ENCODE measurements around the gene NAA25.

The NAA25 gene

DNA sequence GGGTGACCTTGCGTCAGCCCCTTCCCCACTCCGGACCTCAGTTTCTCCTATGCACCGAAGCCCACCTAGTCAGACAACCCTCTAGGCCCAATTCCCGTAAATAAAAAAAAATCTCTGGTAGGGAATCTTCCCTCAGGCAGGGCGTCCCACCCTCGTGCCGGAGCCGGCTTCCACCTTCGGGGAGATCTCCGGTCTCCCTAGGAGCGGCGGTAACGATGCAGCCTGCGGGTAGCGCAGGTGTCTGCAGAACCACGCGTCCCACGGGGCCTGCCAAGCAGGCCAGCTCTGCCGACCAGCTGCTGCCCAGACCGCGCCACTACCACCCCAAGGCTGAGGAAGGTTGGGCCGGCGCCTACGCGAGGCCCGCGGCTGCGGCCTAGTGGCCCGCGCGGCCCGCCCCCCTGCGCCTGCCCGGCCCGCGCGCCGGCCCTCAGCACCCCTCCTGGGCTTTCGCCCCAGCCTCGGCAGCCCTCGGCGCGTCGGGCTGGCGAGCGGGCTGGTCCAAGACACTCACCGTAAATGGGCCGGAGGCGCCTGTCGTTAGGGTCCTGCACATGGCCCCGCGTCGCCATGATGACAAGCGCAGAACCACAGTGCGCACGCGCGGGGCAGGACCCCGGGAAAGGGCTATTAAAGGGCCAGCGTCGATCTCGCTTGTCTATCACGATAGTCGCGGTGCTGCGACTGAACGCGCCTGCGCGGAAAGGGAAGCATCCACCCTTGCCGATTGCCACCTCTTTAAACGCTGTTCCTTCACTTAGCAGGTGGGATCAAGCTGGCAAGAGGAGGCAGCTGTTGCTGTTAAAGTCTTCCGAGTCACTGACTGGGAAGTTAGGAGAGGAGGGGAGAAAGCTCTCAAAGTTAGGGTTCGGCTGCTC lies at the start of gene NAA25:
Gene NAA25 (minus strand): TSS at position 582 of the 878 bp plus-strand sequence. CDS start 10 bp downstream, at position 572.
- DNase-seq (ENCODE audit: low read depth): peak; percentile 82

DNA sequence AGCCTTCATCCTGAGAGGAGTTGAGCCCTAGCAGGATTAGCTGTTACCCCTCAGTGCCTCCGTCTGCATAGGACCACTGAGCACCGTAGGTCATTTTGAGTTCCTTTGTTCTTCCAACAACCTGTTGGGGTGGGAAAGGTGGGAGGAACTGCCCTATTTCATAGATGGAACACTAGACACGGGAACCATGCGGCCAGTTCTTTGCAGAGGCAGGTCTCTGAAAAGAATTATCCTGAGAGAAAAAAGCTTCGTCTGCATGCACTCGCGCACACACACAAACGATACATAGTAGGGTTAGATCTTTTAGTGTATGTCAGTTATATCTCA lies 45.3 kb upstream of the NAA25 start:
- DNase-seq (ENCODE audit: low read depth): no peak

DNA sequence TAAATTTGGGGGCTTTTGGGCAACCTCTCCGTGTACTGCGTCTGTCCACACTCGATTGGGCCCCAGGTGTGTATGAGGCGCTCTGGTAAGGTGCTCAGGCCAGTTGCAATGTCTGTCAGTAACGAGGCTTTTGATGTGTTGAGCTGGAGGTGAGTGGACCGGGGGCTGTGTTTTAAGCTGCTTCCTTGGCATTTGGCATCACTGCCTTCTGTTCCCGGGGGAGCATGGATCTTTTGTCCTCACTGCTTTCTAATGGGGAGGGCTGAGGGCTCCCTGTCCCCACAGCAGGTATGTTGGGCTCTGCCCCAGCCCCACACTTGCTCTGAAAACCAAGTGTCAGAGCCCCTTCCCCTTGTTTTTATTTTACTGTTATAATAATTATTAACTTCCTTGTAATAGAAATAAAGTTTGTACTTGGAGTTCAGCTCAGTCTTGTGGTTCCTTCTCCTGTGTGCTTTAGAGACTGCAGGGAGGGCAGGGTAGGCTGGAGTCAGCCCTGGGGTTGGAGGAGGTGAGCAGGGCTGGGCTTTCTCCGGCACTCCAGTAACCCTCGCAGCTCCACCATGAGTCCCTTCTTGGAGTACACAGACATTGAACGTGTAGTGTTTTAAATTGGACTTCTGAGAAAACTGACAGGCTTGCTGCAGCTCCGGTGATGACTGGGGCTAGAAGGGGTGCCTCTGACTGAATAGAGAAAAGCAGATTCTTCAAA lies 44.8 kb upstream of the NAA25 start:
- DNase-seq (ENCODE audit: low read depth): no peak

DNA sequence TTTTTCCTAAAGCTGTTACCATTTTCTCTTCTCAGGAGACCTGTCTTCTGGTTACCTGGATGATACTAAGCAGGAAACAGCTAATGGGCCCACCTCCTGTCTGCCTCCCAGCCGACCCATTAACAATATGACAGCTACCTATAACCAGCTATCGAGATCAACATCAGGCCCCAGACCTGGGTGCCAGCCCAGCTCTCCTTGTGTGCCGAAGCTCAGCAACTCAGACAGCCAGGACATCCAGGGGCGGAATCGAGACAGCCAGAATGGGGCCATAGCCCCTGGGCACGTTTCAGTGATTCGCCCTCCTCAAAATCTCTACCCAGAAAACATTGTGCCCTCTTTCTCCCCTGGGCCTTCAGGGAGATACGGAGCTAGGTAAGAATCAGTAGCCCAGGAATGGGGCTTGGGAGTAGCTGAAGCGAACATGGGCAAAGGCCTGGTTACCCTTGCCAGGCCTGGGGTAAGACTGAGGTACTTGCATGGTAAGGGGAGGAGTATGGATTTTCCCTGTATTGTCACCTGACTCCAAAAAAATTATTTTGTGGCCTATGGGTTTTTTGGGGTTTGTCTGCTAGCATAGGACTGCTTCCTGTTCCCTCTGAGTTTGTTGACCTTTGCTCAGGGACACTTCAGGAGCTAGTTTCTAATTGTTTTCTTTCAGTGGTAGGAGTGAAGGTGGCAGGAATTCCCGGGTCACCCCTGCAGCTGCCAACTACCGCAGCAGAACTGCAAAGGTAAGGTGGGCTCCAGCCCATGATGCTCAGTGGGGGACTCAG lies 43.4 kb upstream of the NAA25 start:
- no peak for DNase-seq (ENCODE audit: low read depth)

DNA sequence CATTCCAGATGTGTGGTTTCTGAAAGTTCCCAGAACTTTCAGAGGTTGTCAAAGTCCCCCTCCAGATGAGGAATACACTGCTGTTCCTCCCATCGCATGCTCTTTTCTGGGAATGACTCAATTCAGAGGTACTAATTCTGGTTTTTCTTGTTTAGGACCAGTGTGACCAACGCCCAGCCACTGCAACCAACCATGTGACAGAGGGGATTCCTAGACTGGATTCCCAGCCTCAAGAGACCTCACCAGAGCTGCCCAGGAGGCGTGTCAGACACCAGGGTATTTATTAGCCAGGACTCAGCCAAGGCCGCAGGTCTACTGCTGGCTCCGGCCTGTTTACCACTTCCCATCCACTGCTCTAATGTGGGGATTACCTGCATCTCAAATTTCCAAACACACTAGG lies 41.0 kb upstream of the NAA25 start:
- DNase-seq (ENCODE audit: low read depth): no peak

DNA sequence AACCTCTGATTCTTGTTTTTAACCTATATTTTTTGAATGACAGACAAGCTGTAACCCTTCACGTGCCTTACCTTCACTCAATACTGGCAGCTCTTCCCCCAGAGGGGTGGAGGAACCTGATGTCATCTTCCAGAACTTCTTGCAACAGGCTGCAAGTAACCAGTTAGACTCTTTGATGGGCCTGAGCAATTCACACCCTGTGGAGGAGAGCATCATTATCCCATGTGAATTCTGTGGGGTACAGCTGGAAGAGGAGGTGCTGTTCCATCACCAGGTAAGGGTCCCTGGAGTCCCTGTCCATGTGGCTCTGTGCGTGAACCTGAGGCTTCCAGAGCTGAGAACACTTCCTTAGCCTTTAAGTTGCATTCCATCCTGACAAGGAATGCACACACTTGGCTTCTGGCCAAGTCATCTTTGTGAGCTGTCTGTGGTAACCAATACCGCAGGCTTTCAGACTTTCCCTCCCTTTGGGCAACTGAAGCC lies 39.5 kb upstream of the NAA25 start:
- peak; percentile 39 for DNase-seq (ENCODE audit: low read depth)

DNA sequence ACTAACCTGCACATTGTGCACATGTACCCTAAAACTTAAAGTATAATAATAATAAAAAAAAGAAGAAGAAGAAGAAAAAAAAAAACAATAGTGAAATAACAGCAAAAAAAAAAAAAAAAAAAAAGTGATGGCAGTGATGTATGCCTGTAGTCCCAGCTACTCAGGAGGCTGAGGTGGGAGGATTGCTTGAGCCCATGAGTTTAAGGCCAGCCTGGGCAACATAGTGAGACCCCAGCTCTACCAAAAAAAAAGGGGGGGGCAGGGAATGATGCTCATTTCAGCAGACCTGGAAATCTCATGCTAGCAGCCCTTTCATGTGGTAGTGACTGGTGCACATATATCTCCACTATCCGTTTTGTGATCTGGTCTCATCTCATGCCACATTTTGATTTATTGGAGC lies 37.5 kb upstream of the NAA25 start:
- DNase-seq (ENCODE audit: low read depth): no peak

DNA sequence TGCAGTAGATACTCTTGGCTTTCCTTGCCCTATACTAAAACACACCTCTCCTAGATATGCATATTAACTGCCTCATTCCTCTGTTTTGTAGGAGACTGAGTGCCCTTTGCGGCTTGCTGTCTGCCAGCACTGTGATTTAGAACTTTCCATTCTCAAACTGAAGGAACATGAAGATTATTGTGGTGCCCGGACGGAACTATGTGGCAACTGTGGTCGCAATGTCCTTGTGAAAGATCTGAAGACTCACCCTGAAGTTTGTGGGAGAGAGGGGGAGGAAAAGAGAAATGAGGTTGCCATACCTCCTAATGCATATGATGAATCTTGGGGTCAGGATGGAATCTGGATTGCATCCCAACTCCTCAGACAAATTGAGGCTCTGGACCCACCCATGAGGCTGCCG lies 32.1 kb upstream of the NAA25 start:
- no peak for DNase-seq (ENCODE audit: low read depth)

DNA sequence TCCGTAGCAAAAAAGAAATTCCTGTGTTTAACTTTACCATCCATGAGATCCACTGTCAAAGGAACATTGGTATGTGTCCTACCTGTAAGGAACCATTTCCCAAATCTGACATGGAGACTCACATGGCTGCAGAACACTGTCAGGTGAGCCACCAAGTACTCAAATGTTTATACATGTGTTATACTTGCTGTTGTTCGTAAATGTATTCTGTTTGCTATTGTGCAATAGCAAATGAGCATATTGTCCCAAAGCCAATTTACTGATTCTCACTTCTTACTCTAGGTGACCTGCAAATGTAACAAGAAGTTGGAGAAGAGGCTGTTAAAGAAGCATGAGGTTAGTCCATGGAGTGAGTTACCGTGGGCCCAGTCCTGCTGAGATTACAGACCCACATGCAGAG lies 26.1 kb upstream of the NAA25 start:
- no peak for DNase-seq (ENCODE audit: low read depth)

DNA sequence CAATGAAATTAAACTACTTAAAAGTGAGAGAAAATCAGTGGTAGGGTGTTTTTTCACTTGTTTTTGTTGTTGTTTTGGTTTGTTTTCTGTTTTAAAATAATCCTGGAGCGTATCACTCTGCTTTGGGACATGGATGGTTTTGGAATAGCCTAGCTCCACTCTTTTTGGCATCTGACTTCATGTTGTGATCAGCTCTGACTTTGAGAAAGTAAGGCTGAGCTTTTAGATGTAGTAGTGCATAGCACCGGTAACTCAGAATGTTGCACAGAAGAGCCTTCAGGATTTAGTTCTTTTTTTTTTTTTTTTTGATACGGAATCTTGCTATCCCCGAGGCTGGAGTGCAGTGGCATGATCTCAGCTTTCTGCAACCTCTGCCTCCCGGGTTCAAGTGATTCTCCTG lies 24.8 kb upstream of the NAA25 start:
- DNase-seq (ENCODE audit: low read depth): no peak

DNA sequence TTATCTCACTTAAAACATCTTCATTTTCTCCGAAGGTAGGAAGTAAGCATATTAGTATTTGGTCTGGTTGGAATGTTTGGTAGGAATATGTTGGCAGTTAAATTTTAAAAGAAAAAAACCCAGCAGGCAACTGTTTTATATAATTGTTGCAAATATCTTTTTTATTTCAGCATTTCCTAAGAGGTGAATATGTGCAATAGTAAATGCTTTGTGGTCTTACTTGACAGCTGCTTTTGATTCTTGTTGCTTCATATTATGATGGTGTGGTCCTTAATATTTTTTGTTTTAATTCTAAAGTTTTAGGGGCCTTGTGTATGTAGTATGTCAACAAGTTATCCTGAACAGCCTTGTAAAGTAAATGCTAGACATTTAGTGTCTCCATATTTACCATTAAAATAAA lies 23.1 kb upstream of the NAA25 start:
- peak; percentile 52 for DNase-seq (ENCODE audit: low read depth)

DNA sequence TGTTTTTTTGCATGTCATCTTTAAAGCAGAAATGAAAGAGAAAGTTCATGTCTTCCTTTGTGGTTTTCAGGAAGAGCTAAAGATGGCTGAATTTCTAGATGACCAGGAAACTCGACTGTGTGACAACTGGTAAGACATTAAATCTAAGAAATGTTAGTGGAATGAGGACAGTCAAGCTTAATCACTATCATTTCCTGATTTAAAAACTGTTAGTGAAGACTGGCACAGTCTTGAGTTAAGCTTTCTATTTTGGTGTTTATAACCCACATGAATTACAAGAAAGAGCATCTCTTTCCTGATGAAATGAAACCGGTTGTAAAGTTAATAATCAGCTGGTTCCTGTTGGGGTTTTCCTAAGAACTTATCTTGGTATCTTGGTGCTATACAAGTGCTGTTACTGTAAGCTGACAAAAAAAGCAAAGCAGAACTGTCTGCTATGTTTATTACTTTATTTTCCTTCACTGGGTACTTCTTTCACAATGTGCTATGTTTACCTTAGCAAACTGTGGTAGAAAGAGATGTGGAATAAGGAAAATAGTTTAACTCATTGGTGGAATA lies 21.9 kb upstream of the NAA25 start:
- peak; percentile 26 for DNase-seq (ENCODE audit: low read depth)

DNA sequence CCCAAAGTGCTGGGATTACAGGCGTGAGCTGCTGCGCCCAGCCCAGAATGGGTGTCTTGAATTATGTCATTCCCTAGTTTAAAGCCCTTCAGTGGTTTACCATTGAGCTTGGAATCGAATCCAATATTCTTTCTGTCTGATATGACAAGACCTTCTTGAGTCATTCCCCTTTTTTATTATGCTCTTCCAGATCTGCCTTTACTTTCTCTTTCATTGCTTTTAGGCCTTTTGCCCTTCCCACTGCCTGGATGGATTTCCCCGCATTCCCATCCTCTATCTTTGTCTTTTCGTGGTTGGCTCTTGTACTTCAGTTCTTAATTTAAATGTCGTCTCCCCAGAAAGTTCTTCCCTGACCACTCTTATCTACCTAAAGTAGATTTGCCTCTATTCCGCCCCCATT lies 18.3 kb upstream of the NAA25 start:
- no peak for DNase-seq (ENCODE audit: low read depth)

DNA sequence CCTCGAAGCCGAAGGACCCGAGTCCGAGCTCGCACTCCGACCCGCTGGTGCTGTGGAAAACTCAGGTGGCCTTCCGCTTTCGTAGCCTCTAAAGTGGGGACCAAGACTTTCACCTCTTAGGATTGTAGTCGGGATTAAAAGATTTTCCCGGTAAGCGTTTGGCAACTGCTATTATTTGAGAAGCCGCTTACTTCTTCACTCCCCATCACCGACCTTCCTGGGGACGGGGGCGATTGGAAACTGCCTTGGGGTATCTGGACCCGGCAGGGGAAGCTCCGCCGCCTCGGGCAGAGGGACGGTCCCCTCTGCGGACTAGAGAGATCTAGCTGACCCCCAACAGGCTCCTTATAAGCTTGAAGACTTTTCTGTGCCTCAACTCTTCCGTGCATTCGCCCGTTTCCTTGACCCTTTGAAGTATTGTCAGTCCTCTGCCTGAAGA lies 17.4 kb upstream of the NAA25 start:
- DNase-seq (ENCODE audit: low read depth): no peak

DNA sequence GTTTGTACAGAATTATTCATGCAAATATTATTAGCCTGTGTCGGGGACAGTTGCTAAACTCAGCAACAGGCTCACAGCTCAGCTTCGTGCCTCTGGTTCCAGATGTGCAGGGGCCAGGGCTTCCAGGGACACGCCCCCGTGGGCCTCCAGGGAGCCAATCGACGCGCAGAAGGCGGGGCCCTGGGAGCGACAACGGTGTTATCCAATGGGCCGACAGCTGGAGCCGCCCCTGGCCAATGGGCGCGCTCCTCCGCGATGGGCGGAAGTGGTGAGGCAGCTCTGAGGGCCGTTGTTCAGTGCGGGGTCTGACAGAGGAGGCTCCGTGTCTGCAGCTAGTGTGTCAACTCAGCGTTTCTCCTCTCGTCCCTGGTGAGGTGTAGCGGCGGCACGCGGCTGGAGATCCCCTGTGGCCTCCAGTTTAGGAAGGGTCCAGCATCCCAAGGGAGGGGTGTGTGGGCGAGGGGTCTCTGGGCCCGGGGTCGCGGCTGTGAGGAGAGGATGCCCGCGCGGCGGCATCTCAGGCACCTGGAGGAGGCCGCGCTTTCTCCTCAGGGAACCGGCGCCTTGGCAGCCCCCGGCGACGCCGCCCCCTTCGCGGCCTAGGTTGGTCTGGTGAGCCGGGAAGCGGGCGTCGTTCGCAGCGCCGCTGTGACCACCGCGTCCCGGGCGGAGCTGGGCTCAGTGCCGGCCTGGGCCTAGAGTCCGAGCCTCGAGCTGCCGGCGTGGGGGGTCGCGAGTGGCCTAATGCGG lies 16.8 kb upstream of the NAA25 start, which contains the start of gene TRAFD1:
Gene TRAFD1 (plus strand): TSS at position 311 of the 750 bp plus-strand sequence. CDS start 4,963 bp downstream, outside the sequence.
- DNase-seq (ENCODE audit: low read depth): peak; percentile 97

DNA sequence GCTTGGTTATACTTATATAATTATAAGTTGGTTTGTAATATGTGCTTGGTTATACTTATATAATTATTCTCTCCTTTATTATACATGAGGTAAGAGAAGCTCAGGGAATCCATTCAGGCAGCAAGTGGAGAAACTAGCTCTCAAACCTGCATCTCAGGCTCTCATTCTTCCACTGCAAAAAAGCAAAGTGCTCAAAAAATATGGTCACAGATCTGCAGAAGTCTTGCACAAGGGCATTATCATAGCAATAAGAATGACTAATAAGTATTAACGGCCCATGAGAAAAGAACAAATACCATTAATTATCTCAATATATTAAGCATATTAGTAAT lies 16.3 kb upstream of the NAA25 start:
- no peak for DNase-seq (ENCODE audit: low read depth)

DNA sequence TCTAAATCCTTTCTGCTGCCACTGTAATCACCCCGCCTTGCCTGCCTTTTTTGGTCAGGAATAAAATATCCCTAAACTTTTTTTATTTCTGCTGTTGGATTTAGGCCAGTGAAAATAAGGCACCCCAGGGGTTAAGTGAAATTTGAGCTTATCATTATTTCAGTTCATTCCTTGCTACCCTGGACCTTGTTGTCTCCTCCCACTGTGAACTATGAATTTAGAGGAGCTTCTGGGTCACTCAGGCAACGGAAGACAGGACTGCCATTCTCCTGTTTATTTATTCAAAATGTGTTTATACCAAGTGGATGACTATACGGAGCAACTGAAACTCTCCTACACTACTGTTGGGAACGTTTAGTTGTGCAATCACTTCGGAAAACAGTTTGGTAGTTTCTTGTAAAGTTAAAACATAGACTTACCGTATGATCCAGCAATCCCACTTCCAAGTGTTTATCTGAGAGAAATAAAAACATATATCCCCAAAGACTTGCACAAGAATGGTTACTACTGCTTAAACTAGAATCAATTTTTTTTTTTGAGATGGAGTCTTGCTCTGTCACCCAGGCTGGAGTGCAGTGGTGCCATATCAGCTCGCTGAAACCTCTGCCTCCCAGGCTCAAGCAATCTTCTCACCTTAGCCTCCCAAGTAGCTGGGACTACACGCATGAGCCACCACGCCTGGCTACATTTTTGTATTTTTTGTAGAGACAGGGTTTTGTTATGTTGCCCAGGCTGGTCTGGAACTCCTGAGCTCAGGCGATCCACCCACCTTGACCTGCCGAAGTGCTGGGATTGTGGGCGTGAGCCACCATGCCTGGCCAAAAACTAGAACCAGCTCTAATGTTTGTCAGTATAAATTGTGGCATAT lies 14.5 kb upstream of the NAA25 start:
- peak; percentile 92 for DNase-seq (ENCODE audit: low read depth)

DNA sequence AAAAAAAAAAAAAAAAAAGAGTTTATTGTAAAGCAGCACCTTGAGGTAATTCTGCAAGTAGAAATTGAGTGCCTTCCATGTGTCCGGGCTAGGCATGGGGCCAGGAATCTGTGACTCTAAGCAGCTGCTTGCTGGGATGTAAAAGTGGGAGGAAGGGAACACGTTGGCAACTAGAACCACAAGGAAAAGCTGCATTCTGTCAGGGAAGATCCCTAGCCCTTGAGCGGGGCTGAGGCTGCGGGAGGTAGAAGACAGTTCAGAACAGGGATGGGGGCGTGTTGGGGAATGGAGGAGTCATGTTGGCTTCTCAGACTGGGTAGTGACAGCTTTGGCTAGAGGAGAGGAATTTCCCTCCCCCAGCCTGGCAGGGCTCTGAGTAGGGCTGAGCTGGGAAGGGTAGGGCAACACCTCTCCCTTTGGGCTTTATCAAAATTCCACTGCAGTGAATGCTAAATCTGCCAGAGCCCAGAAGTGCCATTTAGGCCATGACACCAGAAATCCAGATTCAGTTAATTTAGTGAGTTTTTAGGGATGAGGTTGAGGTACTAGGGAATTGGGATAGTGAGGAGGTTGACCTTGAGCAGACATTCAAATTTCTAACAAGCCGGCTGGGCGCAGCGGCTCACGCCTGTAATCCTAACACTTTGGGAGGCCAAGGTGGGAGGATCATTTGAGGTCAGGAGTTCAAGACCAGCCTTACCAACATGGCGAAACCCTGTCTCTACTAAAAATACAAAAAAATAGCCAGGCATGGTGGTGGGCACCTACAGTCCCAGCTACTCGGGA lies 13.4 kb upstream of the NAA25 start:
- DNase-seq (ENCODE audit: low read depth): peak; percentile 89

DNA sequence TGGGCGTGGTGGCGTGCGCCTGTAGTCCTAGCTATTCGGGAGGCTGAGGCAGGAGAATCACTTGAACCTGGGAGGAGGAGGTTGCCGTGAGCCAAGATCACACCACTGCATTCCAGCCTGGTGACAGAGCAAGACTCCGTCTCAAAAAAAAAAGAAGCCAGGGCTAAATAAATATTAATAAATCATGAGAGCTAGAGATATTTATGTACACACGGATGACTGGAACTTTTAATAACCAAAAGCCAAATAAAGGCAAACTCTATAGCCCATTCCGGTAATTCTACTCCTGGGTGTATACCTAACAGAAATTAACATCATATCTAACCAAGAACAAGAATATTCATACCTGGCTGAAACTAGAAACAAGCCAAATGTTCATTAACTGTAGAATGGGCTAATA lies 9.1 kb upstream of the NAA25 start:
- DNase-seq (ENCODE audit: low read depth): no peak

Measured in fibroblast of gingiva (primary cell).